ENCODE measurements around the gene HOXB5.

The HOXB5 gene

GRCh38 chr17:48615963-48616716, 22.6 kb upstream of the HOXB5 start:
- no peak for DNase-seq

GRCh38 chr17:48615047-48615962, 21.7 kb upstream of the HOXB5 start, which contains the start of gene HOXB8:
Gene HOXB8, minus strand, starts transcription at chr17:48615292. Its CDS starts 588 bp downstream, at chr17:48614704.
- no peak for DNase-seq

GRCh38 chr17:48613862-48614694, 20.5 kb upstream of the HOXB5 start:
- no peak for DNase-seq

DNA sequence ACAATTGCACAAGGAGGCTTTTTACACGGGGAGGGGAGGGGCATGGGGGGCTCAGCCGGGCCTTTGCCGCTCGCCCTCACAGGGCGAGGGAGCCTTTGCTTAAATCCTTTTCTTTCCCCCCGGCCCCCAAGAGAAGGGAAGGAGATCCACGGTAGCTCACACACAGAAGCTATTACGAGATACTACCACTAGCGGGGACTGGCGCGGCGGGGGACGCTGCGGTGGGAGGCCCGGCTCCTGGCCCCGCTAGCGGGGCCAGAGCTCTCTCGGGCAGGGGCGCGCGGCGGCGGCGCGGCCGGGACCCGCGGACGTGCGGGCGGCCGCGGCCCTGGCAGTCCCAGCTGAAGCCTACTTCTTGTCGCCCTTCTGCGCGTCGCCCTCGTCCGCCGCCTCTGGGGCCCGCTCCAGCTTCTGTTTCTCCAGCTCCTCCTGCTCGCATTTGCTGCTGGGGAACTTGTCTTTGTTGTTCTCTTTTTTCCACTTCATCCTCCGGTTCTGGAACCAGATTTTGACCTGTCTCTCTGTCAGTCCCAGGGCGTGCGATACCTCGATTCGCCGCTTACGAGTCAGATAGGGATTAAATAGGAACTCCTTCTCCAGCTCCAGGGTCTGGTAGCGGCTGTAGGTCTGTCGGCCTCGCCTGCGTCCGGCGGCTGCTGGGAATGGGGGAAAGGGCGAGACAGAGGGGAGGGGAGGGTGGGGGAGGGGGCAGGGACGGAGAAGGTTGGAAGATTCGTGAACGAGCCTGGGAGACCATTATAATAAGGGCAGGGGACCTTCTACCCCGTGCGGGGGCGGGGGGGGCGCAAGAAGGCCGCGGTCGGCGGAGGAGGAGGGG, 19.5 kb upstream of the HOXB5 start:
- peak; percentile 57 for DNase-seq

DNA sequence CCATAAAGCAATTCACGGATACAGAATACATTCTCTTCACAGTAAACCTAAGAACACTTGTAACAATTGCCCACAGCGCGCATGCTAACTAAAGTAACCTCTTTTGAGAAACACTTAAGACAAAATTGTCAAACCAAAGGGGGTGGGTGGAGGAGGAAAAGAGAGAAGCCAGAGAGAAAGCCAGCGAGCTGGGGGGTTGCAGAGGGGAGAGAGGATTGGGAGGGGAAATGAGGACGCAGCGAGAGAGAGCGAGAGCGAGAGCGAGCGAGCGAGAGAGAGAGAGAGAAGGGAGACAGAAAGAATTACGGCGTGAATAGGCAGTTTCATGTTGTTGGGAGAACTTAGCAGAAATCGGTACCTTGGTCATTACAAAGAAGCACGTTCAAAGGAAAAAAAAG, 18.9 kb upstream of the HOXB5 start:
- DNase-seq, result no peak

- DNase-seq, result no peak
These were observed 18.3 kb upstream of the HOXB5 start for GRCh38 chr17:48611681-48612455.

GRCh38 chr17:48611213-48611612, 17.6 kb upstream of the HOXB5 start:
- DNase-seq, result no peak

DNA sequence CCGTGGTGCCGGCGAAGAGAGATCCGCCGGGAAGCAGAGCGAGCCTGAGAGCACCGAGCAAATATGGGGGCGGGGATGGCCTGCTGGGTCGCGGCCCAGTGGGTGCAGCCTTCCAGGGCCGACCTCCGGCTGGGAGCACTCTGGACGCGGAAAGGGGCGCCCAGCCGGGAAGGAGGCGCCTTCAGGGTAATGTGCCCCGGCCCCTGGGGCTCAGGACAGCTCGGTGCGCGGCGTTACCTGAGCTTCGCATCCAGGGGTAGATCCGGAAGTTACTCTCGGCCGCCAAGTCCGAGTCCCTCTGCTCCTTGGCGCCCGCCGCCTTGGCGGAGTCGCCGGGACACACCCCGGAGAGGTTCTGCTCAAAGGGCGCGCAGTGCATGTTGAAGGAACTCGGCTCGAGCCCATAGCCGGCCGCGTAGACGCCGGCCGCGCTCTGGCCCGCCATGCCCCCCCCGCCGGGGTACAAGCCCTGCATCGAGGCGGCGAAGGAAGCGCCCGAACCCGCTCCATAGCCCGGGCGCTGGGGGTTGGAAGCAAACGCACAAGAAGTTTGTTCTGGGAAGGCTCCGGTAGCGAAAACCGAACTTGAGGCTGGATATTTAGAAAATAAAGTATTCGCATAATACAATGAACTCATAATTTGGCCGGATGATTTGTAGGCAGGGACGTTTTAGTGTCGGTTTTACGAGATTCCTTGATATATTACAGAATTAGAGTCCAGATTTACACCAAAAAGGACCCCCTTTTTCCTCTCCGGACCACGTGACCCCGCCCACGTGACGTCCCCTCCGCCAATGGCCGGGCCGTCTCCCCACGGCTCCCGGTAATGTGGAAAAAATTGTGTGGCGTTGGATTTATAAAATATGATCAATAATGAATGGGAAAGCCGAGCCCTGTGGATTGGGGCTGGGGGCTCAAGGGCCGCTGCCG, 17.0 kb upstream of the HOXB5 start, which contains the start of gene HOXB7:
TSS of gene HOXB7 (minus strand) at position 736 of the 930 bp plus-strand sequence. CDS start at position 637, 99 bp downstream.
- DNase-seq, result peak; percentile 64

DNA sequence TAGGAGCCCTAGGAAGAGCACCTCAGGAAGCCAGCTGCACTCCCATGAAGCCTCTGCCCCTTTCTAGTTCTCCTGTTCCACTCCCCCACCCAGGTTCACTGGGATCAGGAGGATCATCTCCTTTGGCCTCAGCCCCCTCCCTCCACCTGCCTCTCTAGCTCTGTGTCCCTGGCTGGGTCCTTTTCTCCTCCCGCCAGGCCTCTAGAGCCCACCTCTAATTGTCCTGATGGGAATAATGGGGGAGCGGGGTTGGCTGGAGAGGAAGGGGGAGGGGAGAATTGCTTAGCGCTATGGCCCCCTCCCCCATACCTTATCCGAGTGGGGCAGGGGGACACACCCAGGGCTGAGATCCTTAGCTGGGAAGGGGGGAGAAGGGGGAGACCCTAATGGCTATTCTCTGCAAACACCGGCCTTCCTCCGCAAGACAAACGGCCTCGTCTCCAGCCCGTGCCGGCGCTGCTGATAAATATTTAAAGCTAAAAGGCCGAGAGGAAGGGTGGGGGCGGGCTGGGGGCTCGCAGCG, 16.2 kb upstream of the HOXB5 start:
- DNase-seq, result no peak

- no peak for DNase-seq
These were observed 15.5 kb upstream of the HOXB5 start for GRCh38 chr17:48609033-48609432.

DNA sequence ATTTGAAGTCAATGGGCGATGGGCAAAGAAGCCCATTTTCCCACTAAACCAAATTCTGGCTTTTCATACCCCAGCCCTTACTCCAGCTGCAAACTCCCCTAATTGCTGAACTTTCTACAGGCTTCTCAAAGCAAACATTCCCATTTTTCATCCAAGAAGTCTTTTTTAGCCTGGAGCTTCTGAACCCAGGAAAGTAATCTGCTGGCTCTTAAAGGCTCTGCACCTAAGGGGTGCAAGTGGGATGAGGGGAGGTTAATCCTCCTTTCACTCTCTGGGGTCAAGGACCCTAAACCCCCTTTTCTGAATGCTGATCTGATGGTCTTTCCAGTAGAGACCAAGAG, 14.9 kb upstream of the HOXB5 start:
- DNase-seq, result no peak

- DNase-seq, result no peak
These were observed 13.5 kb upstream of the HOXB5 start for GRCh38 chr17:48606892-48607614.

DNA sequence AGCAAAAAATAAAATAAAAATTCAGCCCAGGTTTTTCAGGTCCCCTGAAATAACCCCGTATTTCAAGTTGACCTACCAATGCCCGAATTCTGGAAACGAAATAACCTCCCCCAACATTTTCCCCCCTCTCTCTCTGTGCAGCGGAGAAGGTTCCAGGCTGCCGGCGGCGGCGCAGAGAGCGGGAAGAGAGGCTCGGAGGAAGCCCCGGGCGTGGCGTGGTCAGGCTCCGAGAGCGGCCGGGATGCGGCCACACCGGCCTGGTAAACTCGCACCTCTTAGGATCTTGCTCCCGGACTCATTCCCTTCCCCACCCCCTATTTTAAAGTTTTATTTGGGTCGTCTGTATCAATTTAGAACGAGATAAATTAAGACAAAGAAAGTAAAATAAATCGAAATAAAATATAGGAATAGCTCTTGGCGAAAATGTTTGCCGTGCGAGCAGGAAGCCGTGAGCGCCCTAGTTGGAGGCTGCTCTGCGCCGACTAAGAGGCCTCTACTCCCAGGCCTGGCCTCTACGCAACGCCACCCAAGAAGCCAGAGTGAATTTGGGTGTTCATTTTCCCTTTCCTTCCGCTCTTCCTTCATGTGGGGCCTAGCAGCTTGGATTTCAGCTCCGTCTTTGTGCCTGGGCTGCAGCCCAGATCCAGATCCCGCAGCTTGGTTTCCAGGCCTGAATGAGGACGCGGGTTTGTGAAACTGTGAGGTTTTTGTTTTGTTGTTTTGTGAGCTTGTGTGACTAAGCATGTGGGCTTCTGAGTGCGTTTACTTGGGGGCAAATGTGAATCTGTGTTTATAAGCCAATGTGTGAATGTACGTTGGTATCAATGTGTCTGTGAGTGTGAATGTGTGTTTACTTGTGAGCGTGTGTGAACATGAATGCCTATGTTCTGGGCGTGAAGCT, 12.7 kb upstream of the HOXB5 start:
- DNase-seq, result no peak

- no peak for DNase-seq
These were observed 11.9 kb upstream of the HOXB5 start for GRCh38 chr17:48605409-48605919.

DNA sequence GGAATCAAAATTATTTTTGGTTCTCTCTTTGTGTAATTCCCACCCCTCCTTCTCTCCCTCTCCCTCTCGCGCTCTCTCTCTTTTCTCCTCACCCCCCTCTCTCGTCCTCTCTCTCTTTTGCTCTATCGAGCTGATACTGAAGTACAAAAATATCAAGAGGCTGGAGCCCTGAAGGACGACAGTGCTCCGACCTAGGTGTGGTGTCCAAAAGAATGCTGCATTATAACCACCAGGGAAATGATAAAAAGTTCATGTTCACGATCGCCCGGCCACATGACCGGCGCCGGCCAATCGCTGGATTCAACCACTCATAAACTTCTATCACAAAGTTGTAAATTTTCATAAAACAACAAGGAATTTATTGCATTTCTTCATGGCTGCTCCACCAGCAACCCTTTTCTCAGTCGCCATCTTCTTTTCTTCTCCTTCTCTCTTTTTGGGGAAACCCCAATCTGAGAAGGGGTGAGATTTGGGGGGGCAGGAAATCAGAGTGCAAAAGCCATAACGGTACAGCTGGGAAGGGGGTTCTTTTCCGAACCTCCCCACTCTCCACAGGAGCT, 11.3 kb upstream of the HOXB5 start, which contains the start of gene HOXB6:
TSS of gene HOXB6 (minus strand) at position 217 of the 560 bp plus-strand sequence. CDS start 6,836 bp downstream, outside the sequence.
- DNase-seq, result no peak

- DNase-seq, result no peak
These were observed 10.6 kb upstream of the HOXB5 start for GRCh38 chr17:48603959-48604769.

All from CD4-positive, alpha-beta T cell treated with Interleukin-17A for 1 hour (primary cell).